ENCODE measurements around the gene REXO2. TPM values are rescaled to one million over a fixed set of nuclear protein-coding genes. Genes with fewer than 3 reads are reported as not detected.

REXO2 gene
- total and polyA plus RNA-seq, 3 experiments from 2014 or later = 52.9 to 79.8 (median 77.7) TPM

GRCh38 chr11:114400216-114400914, 38.9 kb upstream of the REXO2 start, which contains the start of the genes C11orf71 and RBM7:
C11orf71 (minus strand) TSS chr11:114400511; CDS start chr11:114400331, 180 bp downstream.
RBM7 (plus strand) TSS chr11:114400666; CDS start chr11:114400672, 6 bp downstream.
- POLR2A ChIA-PET = interaction anchor here (0.9 to 1.4 kb wide), 2 partner anchors 13 to 39 kb away, joined by 4 to 10 read pairs; partner anchors contain the start of gene REXO2
- Mint-ChIP-seq H3K9me3 (no peaks in the 10 kb centered on the region), H3K27me3 (peaks cover 0 to 2% of the 10 kb centered on the region in 2 donors), H3K4me3 (peak within 1 kb of the TSS; percentile 95 to 99 (median 97)), H3K4me1 (peaks cover 50 to 75% (median 69%) of the 10 kb centered on the region in 3 donors), H3K27ac (peak within 1 kb of the TSS; percentile 95 to 100 (median 99)), H3K36me3 (peaks cover 0 to 42% (median 6%) of the 10 kb centered on the region in 3 donors)
- H3K4me1 ChIP-seq (ENCODE audit: insufficient read depth, low read length) = peaks cover 54% of the 10 kb centered on the region
- peak within 1 kb of the TSS; percentile 91 for H3K4me3 ChIP-seq (ENCODE audit: low read length)
- H3K27me3 ChIP-seq (ENCODE audit: insufficient read depth, low read length, poor library complexity, severe bottlenecking) = no peaks in the 10 kb centered on the region
- CTCF ChIA-PET = interaction anchor here (1.0 kb wide), 1 partner anchor 12 kb away, joined by 5 read pairs; no protein-coding TSS in a partner anchor
- peak; percentile 95 to 99 (median 97) for DNase-seq
- H3K9me3 ChIP-seq (ENCODE audit: low read length) = no peaks in the 10 kb centered on the region
- H3K27ac ChIP-seq (ENCODE audit: low read depth, low read length) = peak within 1 kb of the TSS; percentile 98
- no peaks in the 10 kb centered on the region for H3K36me3 ChIP-seq (ENCODE audit: insufficient read depth, low read length)

GRCh38 chr11:114400915-114401223, 38.4 kb upstream of the REXO2 start:
- peaks cover 57% of the 10 kb centered on the region for H3K4me1 ChIP-seq (ENCODE audit: insufficient read depth, low read length)
- no peaks in the 10 kb centered on the region for H3K9me3 ChIP-seq (ENCODE audit: low read length)
- no peaks in the 10 kb centered on the region for H3K36me3 ChIP-seq (ENCODE audit: insufficient read depth, low read length)
- no peaks in the 10 kb centered on the region for H3K27me3 ChIP-seq (ENCODE audit: insufficient read depth, low read length, poor library complexity, severe bottlenecking)
- CTCF ChIA-PET = interaction anchor here (1.0 kb wide), 1 partner anchor 11 kb away, joined by 5 read pairs; no protein-coding TSS in a partner anchor
- H3K4me3 ChIP-seq (ENCODE audit: low read length) = peak overlapping the region; percentile 91
- peaks cover 54 to 80% (median 74%) of the 10 kb centered on the region in 3 donors for H3K4me1 Mint-ChIP-seq
- peak overlapping the region; percentile 95 to 100 (median 99) for H3K27ac Mint-ChIP-seq
- H3K4me3 Mint-ChIP-seq = peak overlapping the region; percentile 95 to 99 (median 97)
- peaks cover 0 to 2% of the 10 kb centered on the region in 2 donors for H3K27me3 Mint-ChIP-seq
- POLR2A ChIA-PET = interaction anchor here (0.9 to 1.4 kb wide), 2 partner anchors 14 to 38 kb away, joined by 4 to 10 read pairs; partner anchors contain the start of gene REXO2
- DNase-seq = no peak
- H3K9me3 Mint-ChIP-seq = no peaks in the 10 kb centered on the region
- peaks cover 0 to 47% (median 11%) of the 10 kb centered on the region in 3 donors for H3K36me3 Mint-ChIP-seq
- peak overlapping the region; percentile 98 for H3K27ac ChIP-seq (ENCODE audit: low read depth, low read length)

DNA sequence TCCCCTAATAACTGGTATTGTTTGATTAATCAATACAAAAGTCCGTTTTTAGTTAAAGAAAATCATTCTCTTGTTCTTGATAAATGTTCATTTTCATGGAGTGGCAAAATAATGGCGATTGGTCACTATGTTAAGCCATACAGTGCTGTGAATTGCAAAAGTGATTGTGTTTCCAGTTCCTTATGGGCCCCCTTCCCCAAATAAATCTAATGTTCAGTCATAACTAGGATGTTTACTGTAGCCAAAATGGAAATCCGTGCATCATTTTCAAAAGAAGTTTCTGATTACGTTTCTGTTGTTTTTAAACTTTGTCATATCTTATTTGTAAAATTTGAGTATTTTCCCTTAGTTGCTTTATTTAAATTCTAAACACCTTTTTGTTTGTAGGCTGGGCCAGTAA, 38.0 kb upstream of the REXO2 start:
- H3K36me3 Mint-ChIP-seq = peaks cover 0 to 51% (median 14%) of the 10 kb centered on the region in 3 donors
- Histone ChIP-seq H3K9me3 (ENCODE audit: low read length) (no peaks in the 10 kb centered on the region), H3K4me3 (ENCODE audit: low read length) (peak overlapping the region; percentile 91), H3K36me3 (ENCODE audit: insufficient read depth, low read length) (peaks cover 4% of the 10 kb centered on the region), H3K27ac (ENCODE audit: low read depth, low read length) (peak overlapping the region; percentile 98), H3K27me3 (ENCODE audit: insufficient read depth, low read length, poor library complexity, severe bottlenecking) (no peaks in the 10 kb centered on the region), H3K4me1 (ENCODE audit: insufficient read depth, low read length) (peaks cover 57% of the 10 kb centered on the region)
- H3K4me3 Mint-ChIP-seq = peak overlapping the region; percentile 95 to 99 (median 97)
- H3K4me1 Mint-ChIP-seq = peaks cover 57 to 84% (median 79%) of the 10 kb centered on the region in 3 donors
- DNase-seq = no peak
- H3K9me3 Mint-ChIP-seq = no peaks in the 10 kb centered on the region
- POLR2A ChIA-PET = no interaction called here
- H3K27me3 Mint-ChIP-seq = peaks cover 0 to 2% of the 10 kb centered on the region in 2 donors
- H3K27ac Mint-ChIP-seq = peak overlapping the region; percentile 95 to 100 (median 99)
- CTCF ChIA-PET = no interaction called here

DNA sequence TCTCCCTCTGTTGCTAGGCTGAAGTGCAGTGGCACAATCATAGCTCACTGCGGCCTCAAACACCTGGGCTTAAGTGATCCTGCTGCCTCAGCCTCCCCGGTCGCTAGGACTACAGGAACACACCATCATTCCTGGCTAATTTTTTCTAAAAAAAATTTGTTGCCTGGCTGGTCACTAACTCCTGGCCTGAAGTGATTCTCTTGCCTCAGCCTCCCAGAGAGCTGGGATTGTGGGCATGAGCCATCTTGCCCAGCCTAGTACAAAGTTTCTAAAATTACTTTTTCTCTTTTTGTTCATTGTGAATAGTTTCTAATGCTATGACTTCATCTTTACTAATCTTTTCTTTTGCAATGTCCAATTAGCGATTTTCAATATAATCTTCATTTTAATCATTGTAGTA, 26.3 kb upstream of the REXO2 start:
- Histone ChIP-seq H3K4me1 (ENCODE audit: insufficient read depth, low read length) (no peaks in the 10 kb centered on the region), H3K4me3 (ENCODE audit: low read length) (no peak overlapping the region), H3K9me3 (ENCODE audit: low read length) (no peaks in the 10 kb centered on the region), H3K36me3 (ENCODE audit: insufficient read depth, low read length) (peaks cover 5% of the 10 kb centered on the region), H3K27ac (ENCODE audit: low read depth, low read length) (no peak overlapping the region), H3K27me3 (ENCODE audit: insufficient read depth, low read length, poor library complexity, severe bottlenecking) (no peaks in the 10 kb centered on the region)
- ChIA-PET POLR2A (interaction anchor here (0.6 kb wide), 1 partner anchor 517 kb away, joined by 6 read pairs; no protein-coding TSS in a partner anchor), CTCF (interaction anchor here (1.9 kb wide), 1 partner anchor 12 kb away, joined by 5 read pairs; the partner anchor contains the start of genes C11orf71 and RBM7)
- DNase-seq = no peak
- peaks cover 0 to 29% (median 5%) of the 10 kb centered on the region in 3 donors for H3K36me3 Mint-ChIP-seq
- H3K4me1 Mint-ChIP-seq = peaks cover 0 to 4% (median 0%) of the 10 kb centered on the region in 3 donors
- no peaks in the 10 kb centered on the region for H3K9me3 Mint-ChIP-seq
- H3K27me3 Mint-ChIP-seq = no peaks in the 10 kb centered on the region
- H3K4me3 Mint-ChIP-seq = no peak overlapping the region
- peak overlapping the region in 2 of 8 donors; percentile 12 to 75 for H3K27ac Mint-ChIP-seq

GRCh38 chr11:114413958-114414357, 25.3 kb upstream of the REXO2 start:
- H3K27me3 ChIP-seq (ENCODE audit: insufficient read depth, low read length, poor library complexity, severe bottlenecking) = no peaks in the 10 kb centered on the region
- POLR2A ChIA-PET = no interaction called here
- Mint-ChIP-seq H3K36me3 (peaks cover 0 to 22% (median 5%) of the 10 kb centered on the region in 3 donors), H3K27me3 (no peaks in the 10 kb centered on the region), H3K4me1 (peaks cover 0 to 4% (median 0%) of the 10 kb centered on the region in 3 donors), H3K27ac (peak overlapping the region in 3 of 8 donors; percentile 2 to 52 (median 5)), H3K9me3 (no peaks in the 10 kb centered on the region), H3K4me3 (no peak overlapping the region)
- no peak overlapping the region for H3K4me3 ChIP-seq (ENCODE audit: low read length)
- DNase-seq = no peak
- no peaks in the 10 kb centered on the region for H3K9me3 ChIP-seq (ENCODE audit: low read length)
- H3K4me1 ChIP-seq (ENCODE audit: insufficient read depth, low read length) = no peaks in the 10 kb centered on the region
- no peak overlapping the region for H3K27ac ChIP-seq (ENCODE audit: low read depth, low read length)
- no peaks in the 10 kb centered on the region for H3K36me3 ChIP-seq (ENCODE audit: insufficient read depth, low read length)
- CTCF ChIA-PET = no interaction called here

- POLR2A ChIA-PET = no interaction called here
- Mint-ChIP-seq H3K4me1 (no peaks in the 10 kb centered on the region), H3K36me3 (peaks cover 0 to 8% (median 5%) of the 10 kb centered on the region in 3 donors), H3K27me3 (peaks cover 0 to 2% of the 10 kb centered on the region in 2 donors), H3K27ac (peak overlapping the region in 2 of 8 donors; percentile 38 to 41), H3K9me3 (no peaks in the 10 kb centered on the region), H3K4me3 (no peak overlapping the region)
- Histone ChIP-seq H3K4me1 (ENCODE audit: insufficient read depth, low read length) (no peaks in the 10 kb centered on the region), H3K36me3 (ENCODE audit: insufficient read depth, low read length) (no peaks in the 10 kb centered on the region), H3K27ac (ENCODE audit: low read depth, low read length) (no peak overlapping the region), H3K4me3 (ENCODE audit: low read length) (no peak overlapping the region), H3K9me3 (ENCODE audit: low read length) (no peaks in the 10 kb centered on the region), H3K27me3 (ENCODE audit: insufficient read depth, low read length, poor library complexity, severe bottlenecking) (no peaks in the 10 kb centered on the region)
- no peak for DNase-seq
- CTCF ChIA-PET = no interaction called here
Measured at GRCh38 chr11:114416441-114416961, 22.8 kb upstream of the REXO2 start.

- no peaks in the 10 kb centered on the region for H3K27me3 Mint-ChIP-seq
- no peak overlapping the region for H3K27ac ChIP-seq (ENCODE audit: low read depth, low read length)
- CTCF ChIA-PET = no interaction called here
- DNase-seq = no peak
- no peaks in the 10 kb centered on the region for H3K27me3 ChIP-seq (ENCODE audit: insufficient read depth, low read length, poor library complexity, severe bottlenecking)
- peaks cover 0 to 16% (median 2%) of the 10 kb centered on the region in 5 donors for H3K9me3 Mint-ChIP-seq
- H3K9me3 ChIP-seq (ENCODE audit: low read length) = no peaks in the 10 kb centered on the region
- no peaks in the 10 kb centered on the region for H3K4me1 ChIP-seq (ENCODE audit: insufficient read depth, low read length)
- no peaks in the 10 kb centered on the region for H3K4me1 Mint-ChIP-seq
- no peaks in the 10 kb centered on the region for H3K36me3 ChIP-seq (ENCODE audit: insufficient read depth, low read length)
- no peak overlapping the region for H3K4me3 Mint-ChIP-seq
- POLR2A ChIA-PET = no interaction called here
- peaks cover 0 to 21% (median 2%) of the 10 kb centered on the region in 3 donors for H3K36me3 Mint-ChIP-seq
- H3K4me3 ChIP-seq (ENCODE audit: low read length) = no peak overlapping the region
- H3K27ac Mint-ChIP-seq = no peak overlapping the region
Measured at GRCh38 chr11:114426280-114426679, 13.0 kb upstream of the REXO2 start.

- Mint-ChIP-seq H3K9me3 (no peaks in the 10 kb centered on the region), H3K4me1 (no peaks in the 10 kb centered on the region), H3K4me3 (no peak overlapping the region), H3K27ac (peak overlapping the region in 1 of 8 donors; percentile 1), H3K27me3 (no peaks in the 10 kb centered on the region), H3K36me3 (peaks cover 0 to 9% (median 3%) of the 10 kb centered on the region in 3 donors)
- no peaks in the 10 kb centered on the region for H3K4me1 ChIP-seq (ENCODE audit: insufficient read depth, low read length)
- H3K27me3 ChIP-seq (ENCODE audit: insufficient read depth, low read length, poor library complexity, severe bottlenecking) = no peaks in the 10 kb centered on the region
- ChIA-PET POLR2A (no interaction called here), CTCF (no interaction called here)
- H3K36me3 ChIP-seq (ENCODE audit: insufficient read depth, low read length) = no peaks in the 10 kb centered on the region
- H3K4me3 ChIP-seq (ENCODE audit: low read length) = no peak overlapping the region
- H3K9me3 ChIP-seq (ENCODE audit: low read length) = no peaks in the 10 kb centered on the region
- H3K27ac ChIP-seq (ENCODE audit: low read depth, low read length) = no peak overlapping the region
- DNase-seq = no peak
Measured at GRCh38 chr11:114430290-114430689, 9.0 kb upstream of the REXO2 start.

Data from CD8-positive, alpha-beta memory T cell (primary cell).